Measurements from ENCODE around the gene VCX3A.
"Not testable (repeated sequence)": the region's sequence is repeated elsewhere in the genome, so short reads cannot be mapped to it uniquely, and the experiment has no call there.

Gene VCX3A

GRCh38 chrX:6535018-6535417, at the start of gene VCX3A:
Gene VCX3A, minus strand, starts transcription at chrX:6535118. Its CDS starts 621 bp downstream, at chrX:6534497.
- DNase-seq, result not testable (repeated sequence)

GRCh38 chrX:6574762-6575161, 39.8 kb upstream of the VCX3A start:
- DNase-seq, result no peak

GRCh38 chrX:6568031-6568430, 33.1 kb upstream of the VCX3A start:
- DNase-seq, result no peak

- DNase-seq, result no peak
Measured at GRCh38 chrX:6558979-6559378, 24.1 kb upstream of the VCX3A start.

GRCh38 chrX:6557690-6558089, 22.8 kb upstream of the VCX3A start:
- DNase-seq, result no peak

- DNase-seq, result no peak
Measured at GRCh38 chrX:6550999-6551398, 16.1 kb upstream of the VCX3A start.

- DNase-seq, result no peak
Measured at GRCh38 chrX:6545712-6546111, 10.8 kb upstream of the VCX3A start.

- no peak for DNase-seq
Measured at GRCh38 chrX:6526564-6527136, 8.3 kb downstream of the VCX3A start.

- DNase-seq, result no peak
Measured at GRCh38 chrX:6517376-6517775, 17.5 kb downstream of the VCX3A start.

- no peak for DNase-seq
Measured at GRCh38 chrX:6506444-6506843, 28.5 kb downstream of the VCX3A start.

GRCh38 chrX:6505960-6506359, 29.0 kb downstream of the VCX3A start:
- no peak for DNase-seq

- DNase-seq, result no peak
Measured at GRCh38 chrX:6500719-6501118, 34.2 kb downstream of the VCX3A start.

- no peak for DNase-seq
Measured at GRCh38 chrX:6498324-6498723, 36.6 kb downstream of the VCX3A start.

Data from SHP77 treated with DMSO at 0.1 percent for 48 hours (cell line).